Measurements from ENCODE around the gene WFS1. TPM values are rescaled to one million over a fixed set of nuclear protein-coding genes. Genes with fewer than 3 reads are reported as not detected.
A peak's percentile ranks its signal among the peaks of the same experiment; 100 is the strongest.

The WFS1 gene
- total and polyA plus RNA-seq, 2 donors (not counting 3 experiments of a cell fraction or from before 2014, with no cell fraction given) = 48.2 to 70.0 TPM

DNA sequence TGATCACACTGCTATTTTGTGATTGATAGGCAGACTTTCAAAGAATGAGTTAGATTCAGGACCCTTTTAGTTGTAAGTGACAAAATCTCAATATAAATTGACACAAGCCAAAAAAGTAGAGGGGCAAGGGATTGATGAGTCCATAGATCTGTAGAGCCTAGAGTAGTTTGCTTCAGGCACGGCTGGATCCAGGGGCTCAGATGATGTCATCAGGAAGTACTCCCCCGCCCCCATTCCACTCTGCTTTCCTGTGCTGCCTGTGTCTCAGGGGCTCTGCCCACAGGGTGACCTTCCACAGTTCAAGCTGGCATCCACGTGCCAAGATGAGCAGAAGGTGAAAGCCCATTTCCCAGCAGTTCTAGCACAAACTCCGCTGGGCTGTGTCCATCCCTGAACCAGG, 13.6 kb downstream of the WFS1 start:
- ChIA-PET CTCF (interaction anchor here (1.6 to 1.7 kb wide), 2 partner anchors 33 to 44 kb away, joined by 3 to 5 read pairs; no protein-coding TSS in a partner anchor), POLR2A (no interaction called here)
- Histone ChIP-seq H3K27me3 (ENCODE audit: control insufficient read depth in 2 of 2, insufficient read depth in 2 of 2, low read length in 2 of 2) (no peaks in the 10 kb centered on the region), H3K36me3 (ENCODE audit: control insufficient read depth in 2 of 2, extremely low read depth in 1 of 2, insufficient read depth in 2 of 2, low read length in 2 of 2) (peaks cover 3 to 35% of the 10 kb centered on the region in 2 experiments), H4K20me1 (replicated peaks; ENCODE audit: control insufficient read depth, extremely low read depth, insufficient read depth, low read length) (no peaks in the 10 kb centered on the region), H3K9me3 (replicated peaks; ENCODE audit: control insufficient read depth, insufficient read depth, low read length) (no peaks in the 10 kb centered on the region), H3K27ac (ENCODE audit: insufficient read depth, low read depth, low read length) (no peak overlapping the region), H3K9me1 (replicated peaks; ENCODE audit: control insufficient read depth, extremely low read depth, insufficient read depth, low read length) (no peaks in the 10 kb centered on the region), H3K4me2 (ENCODE audit: insufficient read depth, low read length) (no peak overlapping the region), H3K9ac (replicated peaks; ENCODE audit: extremely low read depth, insufficient read depth, low read length) (no peak overlapping the region), H3K4me1 (ENCODE audit: control insufficient read depth, extremely low read depth, insufficient read depth, low read length) (peaks cover 16% of the 10 kb centered on the region), H3K4me3 (replicated peaks in 1 of 3; ENCODE audit: insufficient read depth in 1 of 3, low read depth in 1 of 3, low read length in 3 of 3) (no peak overlapping the region), H3K79me2 (ENCODE audit: control insufficient read depth, insufficient read depth, low read length) (no peaks in the 10 kb centered on the region), H2AFZ (ENCODE audit: low read depth, low read length) (no peak overlapping the region)
- no TSS peak for BruUV-seq (replicated peaks)
- TF ChIP-seq JUN (IDR thresholded peaks at IDR 0.05; ENCODE audit: borderline replicate concordance, insufficient read depth, insufficient read length, low read depth) = peak; percentile 7
- TF ChIP-seq, protein P1, sequence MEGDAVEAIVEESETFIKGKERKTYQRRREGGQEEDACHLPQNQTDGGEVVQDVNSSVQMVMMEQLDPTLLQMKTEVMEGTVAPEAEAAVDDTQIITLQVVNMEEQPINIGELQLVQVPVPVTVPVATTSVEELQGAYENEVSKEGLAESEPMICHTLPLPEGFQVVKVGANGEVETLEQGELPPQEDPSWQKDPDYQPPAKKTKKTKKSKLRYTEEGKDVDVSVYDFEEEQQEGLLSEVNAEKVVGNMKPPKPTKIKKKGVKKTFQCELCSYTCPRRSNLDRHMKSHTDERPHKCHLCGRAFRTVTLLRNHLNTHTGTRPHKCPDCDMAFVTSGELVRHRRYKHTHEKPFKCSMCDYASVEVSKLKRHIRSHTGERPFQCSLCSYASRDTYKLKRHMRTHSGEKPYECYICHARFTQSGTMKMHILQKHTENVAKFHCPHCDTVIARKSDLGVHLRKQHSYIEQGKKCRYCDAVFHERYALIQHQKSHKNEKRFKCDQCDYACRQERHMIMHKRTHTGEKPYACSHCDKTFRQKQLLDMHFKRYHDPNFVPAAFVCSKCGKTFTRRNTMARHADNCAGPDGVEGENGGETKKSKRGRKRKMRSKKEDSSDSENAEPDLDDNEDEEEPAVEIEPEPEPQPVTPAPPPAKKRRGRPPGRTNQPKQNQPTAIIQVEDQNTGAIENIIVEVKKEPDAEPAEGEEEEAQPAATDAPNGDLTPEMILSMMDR (IDR thresholded peaks at IDR 0.05; ENCODE audit: extremely low read depth in 1 of 2, insufficient read depth in 1 of 2, low read depth in 1 of 2, low read length in 2 of 2) = no peak
- no peak for TF ChIP-seq FOS (IDR thresholded peaks at IDR 0.05; ENCODE audit: borderline replicate concordance, insufficient read depth, low read length)
- TF ChIP-seq, protein P2, sequence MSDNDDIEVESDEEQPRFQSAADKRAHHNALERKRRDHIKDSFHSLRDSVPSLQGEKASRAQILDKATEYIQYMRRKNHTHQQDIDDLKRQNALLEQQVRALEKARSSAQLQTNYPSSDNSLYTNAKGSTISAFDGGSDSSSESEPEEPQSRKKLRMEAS (IDR thresholded peaks at IDR 0.05; ENCODE audit: insufficient read depth, insufficient read length) = no peak
- no peak for FAIRE-seq
- intact Hi-C loops (cut with micrococcal nuclease) = no loop called here
- dilution Hi-C loops (cut with MboI; ENCODE audit: extremely low pct_ligation_motif_present, low sequenced_read_pairs) = no loop called here
- DNase-seq (ENCODE audit: low read depth, low spot score) = no peak
